SK-N-SH (cell line): ENCODE measurements around the gene NCBP3. TPM values are rescaled to one million over a fixed set of nuclear protein-coding genes. Genes with fewer than 3 reads are reported as not detected.

Experiments
- CTCF ChIA-PET: fragments of 300-600, 350-600 bp; formaldehyde crosslinking; extraction: SDS; loops from one replicate; lab custom pipeline; 2021; lab: Yijun Ruan, JAX
- POLR2A ChIA-PET: fragments of 350-600 bp; sonication (Branson Sonifier 250); formaldehyde crosslinking; extraction: SDS; loops from one replicate; lab custom pipeline; 2020; ENCODE audit warnings: antibody characterized with exemption, inconsistent platforms; lab: Yijun Ruan, JAX
- DNase-seq: peaks from one replicate; pipeline ENCODE4 v3.0.0; 2012
- H2AFZ ChIP-seq: fragments of 200-600 bp; sonication (generic); 2 replicates; pipeline ENCODE4 v1.8.1; 2016; ENCODE audit warnings: antibody characterized with exemption, mild to moderate bottlenecking, low read depth
- H3F3A ChIP-seq: fragments of 200-600 bp; sonication (generic); replicated peaks from 2 replicates; pipeline ENCODE3; 2016; ENCODE audit warnings: antibody characterized with exemption, mild to moderate bottlenecking; ENCODE audit not compliant: insufficient read depth
- H3K27ac ChIP-seq, 2 experiments: fragments of 200-500 bp in 1 of 2; fragments of 200-600 bp in 1 of 2; sonication (Bioruptor generic) in 1 of 2; sonication (generic), shearing (Covaris generic) in 1 of 2; 2 replicates each; pipeline versions ENCODE4 v1.5.1 to v1.6.1; 2014 to 2016; ENCODE audit warnings: low read depth in 2 of 2, inconsistent platforms in 1 of 2, low read length in 1 of 2, mild to moderate bottlenecking in 1 of 2, mixed read lengths in 1 of 2
- H3K27me3 ChIP-seq: fragments of 200-600 bp; sonication (generic), shearing (Covaris generic); 2 replicates; pipeline ENCODE4 v1.6.1; 2016; ENCODE audit warnings: mixed run types; ENCODE audit not compliant: insufficient read depth
- H3K36me3 ChIP-seq, 2 experiments: fragments of 200-500 bp in 1 of 2; fragments of 200-600 bp in 1 of 2; sonication (Bioruptor generic) in 1 of 2; sonication (generic) in 1 of 2; replicated peaks in 1 of 2; 2 replicates each; pipeline versions ENCODE3 to v1.5.1; 2014 to 2016; ENCODE audit warnings: low read length in 1 of 2, mild to moderate bottlenecking in 1 of 2; ENCODE audit not compliant: insufficient read depth in 2 of 2, control insufficient read depth in 1 of 2
- H3K4me1 ChIP-seq, 2 experiments: fragments of 200-500 bp in 1 of 2; fragments of 200-600 bp in 1 of 2; sonication (Bioruptor generic) in 1 of 2; sonication (generic), shearing (Covaris generic) in 1 of 2; 2 replicates each; pipeline versions ENCODE4 v1.5.1 to v1.6.1; 2014 to 2016; ENCODE audit warnings: low read depth in 1 of 2, low read length in 1 of 2, mixed run types in 1 of 2; ENCODE audit not compliant: insufficient read depth in 2 of 2, control insufficient read depth in 1 of 2
- H3K4me2 ChIP-seq: fragments of 200-600 bp; sonication (generic), shearing (Covaris generic); 2 replicates; pipeline ENCODE4 v1.6.1; 2017; ENCODE audit warnings: mixed run types
- H3K4me3 ChIP-seq, 2 experiments: fragments of 200-500 bp in 1 of 2; fragments of 200-600 bp in 1 of 2; sonication (Bioruptor generic) in 1 of 2; sonication (generic), shearing (Covaris generic) in 1 of 2; 2 replicates each; pipeline versions ENCODE4 v1.5.1 to v1.8.1; 2014 to 2016; ENCODE audit warnings: low read depth in 2 of 2, inconsistent platforms in 1 of 2, low read length in 1 of 2, mild to moderate bottlenecking in 1 of 2, mixed read lengths in 1 of 2, moderate library complexity in 1 of 2
- H3K79me2 ChIP-seq: fragments of 200-600 bp; sonication (generic); 2 replicates; pipeline ENCODE4 v1.8.1; 2017; ENCODE audit warnings: mild to moderate bottlenecking; ENCODE audit not compliant: insufficient read depth
- H3K9ac ChIP-seq: fragments of 200-600 bp; sonication (generic); 2 replicates; pipeline ENCODE4 v1.6.1; 2017; ENCODE audit warnings: mixed run types
- H3K9me2 ChIP-seq: fragments of 200-600 bp; sonication (generic); 2 replicates; pipeline ENCODE4 v1.6.1; 2017; ENCODE audit warnings: mixed run types
- H3K9me3 ChIP-seq: fragments of 200-600 bp; sonication (generic); 2 replicates; pipeline ENCODE4 v1.6.1; 2017; ENCODE audit warnings: mixed run types, mild to moderate bottlenecking, moderate library complexity
- H4K20me1 ChIP-seq: fragments of 200-600 bp; sonication (generic); 2 replicates; pipeline ENCODE4 v1.6.1; 2017; ENCODE audit warnings: mild to moderate bottlenecking, mixed run types; ENCODE audit not compliant: insufficient read depth
- CHD2 ChIP-seq: fragments of 150-350 bp; IDR thresholded peaks from 2 replicates; pipeline ENCODE4 v1.6.1; 2018; ENCODE audit warnings: low read length; ENCODE audit not compliant: partially characterized antibody
- ELF1 ChIP-seq: IDR thresholded peaks from 2 replicates; pipeline ENCODE4 v1.4.0; 2012
- EP300 ChIP-seq, 2 experiments: IDR thresholded peaks; 2 replicates each; pipeline versions ENCODE4 v1.4.0 to v1.6.1; 2012; ENCODE audit warnings: borderline replicate concordance in 1 of 2, low read depth in 1 of 2, low read length in 1 of 2
- EZH2phosphoT487 ChIP-seq: fragments of 200-600 bp; sonication (generic); IDR thresholded peaks from 2 replicates; pipeline ENCODE4 v1.6.1; 2017; ENCODE audit warnings: low read depth, mixed run types, mild to moderate bottlenecking, antibody characterized with exemption, moderate library complexity, borderline replicate concordance
- FOXM1 ChIP-seq: IDR thresholded peaks from 2 replicates; pipeline ENCODE4 v1.4.0; 2012; ENCODE audit warnings: low read depth, mild to moderate bottlenecking
- REST ChIP-seq: IDR thresholded peaks from 2 replicates; pipeline ENCODE4 v1.6.1; 2012; ENCODE audit warnings: mild to moderate bottlenecking, low read depth, low read length, moderate library complexity
- RXRA ChIP-seq: IDR thresholded peaks from 2 replicates; pipeline ENCODE4 v1.4.0; 2012; ENCODE audit warnings: low read depth, mild to moderate bottlenecking, borderline replicate concordance
- TCF12 ChIP-seq: IDR thresholded peaks from 2 replicates; pipeline ENCODE4 v1.4.0; 2012
- YY1 ChIP-seq: IDR thresholded peaks from 2 replicates; pipeline ENCODE4 v1.4.0; 2012; ENCODE audit warnings: low read depth, mild to moderate bottlenecking
- WGBS: methylation state at CpG from one replicate; pipeline ENCODE4 v1.1.6; 2017; ENCODE audit warnings: low lambda C conversion rate; 5-methylcytosine and 5-hydroxymethylcytosine counted together
- polyA plus RNA-seq, 3 experiments: library from polyadenylated mRNA; depleted of rRNA; stranded (reverse); fragments of >200 nt; gene quantifications; 2 replicates each; pipeline ENCODE4 v1.2.3, GENCODE V29; 2012
- TF ChIP-seq, protein P1 (sequence below): fragments of 150-350 bp; IDR thresholded peaks from 2 replicates; pipeline ENCODE4 v1.6.1; 2016; ENCODE audit warnings: mild to moderate bottlenecking, low read depth, low read length

NCBP3 gene
- polyA plus RNA-seq, 1 of the 3 experiments (the other 2 are of a cell fraction): 6.5 TPM

DNA sequence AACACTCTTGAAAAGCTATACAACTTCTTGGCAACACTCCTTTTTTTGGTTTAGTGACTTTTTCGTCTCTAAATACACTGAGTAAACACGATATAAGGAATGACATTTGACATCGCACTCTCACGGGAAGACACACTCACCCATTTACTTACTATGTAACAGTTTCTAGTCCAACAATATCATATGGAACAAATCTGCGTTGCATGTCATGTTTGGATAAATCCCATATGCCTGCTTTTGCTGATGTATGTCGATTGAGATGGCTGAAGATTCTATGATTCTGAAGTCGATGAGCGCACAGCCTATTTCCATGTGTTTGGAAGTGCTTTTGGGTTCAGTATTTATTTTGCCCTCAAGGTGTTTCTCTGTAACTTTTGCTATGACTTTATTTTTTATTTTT is 63.3 kb downstream of the NCBP3 start:
- TF ChIP-seq TCF12: no peak
- no peak for TF ChIP-seq RXRA
- no peak for TF ChIP-seq CHD2
- TF ChIP-seq EZH2phosphoT487: no peak
- no peak for TF ChIP-seq ELF1
- TF ChIP-seq, protein P1, sequence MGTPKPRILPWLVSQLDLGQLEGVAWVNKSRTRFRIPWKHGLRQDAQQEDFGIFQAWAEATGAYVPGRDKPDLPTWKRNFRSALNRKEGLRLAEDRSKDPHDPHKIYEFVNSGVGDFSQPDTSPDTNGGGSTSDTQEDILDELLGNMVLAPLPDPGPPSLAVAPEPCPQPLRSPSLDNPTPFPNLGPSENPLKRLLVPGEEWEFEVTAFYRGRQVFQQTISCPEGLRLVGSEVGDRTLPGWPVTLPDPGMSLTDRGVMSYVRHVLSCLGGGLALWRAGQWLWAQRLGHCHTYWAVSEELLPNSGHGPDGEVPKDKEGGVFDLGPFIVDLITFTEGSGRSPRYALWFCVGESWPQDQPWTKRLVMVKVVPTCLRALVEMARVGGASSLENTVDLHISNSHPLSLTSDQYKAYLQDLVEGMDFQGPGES: no peak
- no peaks in the 10 kb centered on the region for H3K27me3 ChIP-seq
- H3K9ac ChIP-seq: no peak overlapping the region
- H4K20me1 ChIP-seq: no peaks in the 10 kb centered on the region
- H3K27ac ChIP-seq: no peak overlapping the region
- H2AFZ ChIP-seq: no peak overlapping the region
- ChIA-PET POLR2A (no interaction called here), CTCF (no interaction called here)
- DNase-seq: no peak
- H3K79me2 ChIP-seq: no peaks in the 10 kb centered on the region
- no peaks in the 10 kb centered on the region for H3K9me3 ChIP-seq
- WGBS: 81% methylated on average over 8 of the region's 8 CpGs
- no peak overlapping the region for H3K4me2 ChIP-seq
- no peaks in the 10 kb centered on the region for H3K4me1 ChIP-seq
- peaks cover 3% of the 10 kb centered on the region for H3F3A ChIP-seq
- no peak overlapping the region for H3K4me3 ChIP-seq
- H3K9me2 ChIP-seq: no peaks in the 10 kb centered on the region
- H3K36me3 ChIP-seq: no peaks in the 10 kb centered on the region

DNA sequence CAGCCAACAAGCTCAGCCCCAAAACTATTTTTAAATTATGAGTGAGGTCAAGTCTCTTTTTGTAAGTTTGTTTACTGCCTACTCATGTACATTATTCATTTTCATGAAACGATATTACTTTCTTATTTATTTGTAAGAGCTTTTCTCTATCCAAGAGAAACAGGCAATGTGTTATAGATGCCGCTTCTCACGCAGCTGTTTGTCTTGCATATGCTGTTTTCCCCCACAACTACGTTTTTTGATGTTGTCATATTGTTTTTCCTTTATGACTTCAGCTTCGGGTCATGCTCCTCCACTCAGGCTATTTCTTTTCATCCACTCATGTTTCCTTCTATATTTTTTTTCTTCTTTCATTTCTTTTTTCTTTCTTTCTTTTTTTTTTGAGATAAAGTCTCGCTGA is 65.1 kb downstream of the NCBP3 start:
- no peak overlapping the region for H3K27ac ChIP-seq
- DNase-seq: no peak
- no peaks in the 10 kb centered on the region for H3K9me2 ChIP-seq
- no peaks in the 10 kb centered on the region for H3K36me3 ChIP-seq
- no peaks in the 10 kb centered on the region for H4K20me1 ChIP-seq
- 75% methylated on average over 6 of the region's 6 CpGs for WGBS
- H3K9ac ChIP-seq: no peak overlapping the region
- no peaks in the 10 kb centered on the region for H3K79me2 ChIP-seq
- no peak overlapping the region for H3K4me3 ChIP-seq
- H3K27me3 ChIP-seq: no peaks in the 10 kb centered on the region
- TF ChIP-seq FOXM1: no peak
- no peak for TF ChIP-seq EP300 (IDR thresholded peaks at IDR 0.05; ENCODE audit: borderline replicate concordance in 1 of 2, low read depth in 1 of 2, low read length in 1 of 2)
- TF ChIP-seq YY1: no peak
- TF ChIP-seq REST: no peak
- TF ChIP-seq TCF12: no peak
- ChIA-PET CTCF (interaction anchor here (0.6 to 0.9 kb wide), 3 partner anchors 35 to 82 kb away, joined by 3 read pairs; no protein-coding TSS in a partner anchor), POLR2A (no interaction called here)
- no peak overlapping the region for H3K4me2 ChIP-seq
- no peaks in the 10 kb centered on the region for H3K9me3 ChIP-seq
- H3F3A ChIP-seq: no peaks in the 10 kb centered on the region
- H2AFZ ChIP-seq: no peak overlapping the region
- no peaks in the 10 kb centered on the region for H3K4me1 ChIP-seq
